Measurements from ENCODE around the gene SPATS2L. TPM values are rescaled to one million over a fixed set of nuclear protein-coding genes. Genes with fewer than 3 reads are reported as not detected.

The SPATS2L gene
- total and polyA plus RNA-seq, 2 experiments from 2014 or later, result 118 to 154 TPM

GRCh38 chr2:200414367-200414766 lies 107.9 kb downstream of the SPATS2L start (continued):
- no peak for TF ChIP-seq ZNF462 (CRISPR knock-in tag; IDR thresholded peaks at IDR 0.05)
- TF ChIP-seq REST (IDR thresholded peaks at IDR 0.05; ENCODE audit: unreplicated experiment), result no peak
- no peak for TF ChIP-seq CREB1 (CRISPR knock-in tag; IDR thresholded peaks at IDR 0.05; ENCODE audit: low read depth)
- no peak for TF ChIP-seq ETS1 (IDR thresholded peaks at IDR 0.05)
- TF ChIP-seq EZH2phosphoT487 (IDR thresholded peaks at IDR 0.05; ENCODE audit: unreplicated experiment), result no peak
- no peak for TF ChIP-seq STAT1 (IDR thresholded peaks at IDR 0.05; ENCODE audit: unreplicated experiment)
- TF ChIP-seq POLR2AphosphoS5 (IDR thresholded peaks at IDR 0.05; ENCODE audit: low read depth), result no peak
- no peak for TF ChIP-seq ZNF331 (CRISPR knock-in tag; IDR thresholded peaks at IDR 0.05; ENCODE audit: low read depth)
- no peak for TF ChIP-seq JUNB (IDR thresholded peaks at IDR 0.05; ENCODE audit: unreplicated experiment)
- no peak for TF ChIP-seq NANOG (IDR thresholded peaks at IDR 0.05; ENCODE audit: borderline replicate concordance)
- TF ChIP-seq EZH2 (IDR thresholded peaks at IDR 0.05; ENCODE audit: low read depth, unreplicated experiment), result no peak

Measured in GM23338 (cell line).